ENCODE data around the gene TMIGD1.

TMIGD1 gene, protein sequence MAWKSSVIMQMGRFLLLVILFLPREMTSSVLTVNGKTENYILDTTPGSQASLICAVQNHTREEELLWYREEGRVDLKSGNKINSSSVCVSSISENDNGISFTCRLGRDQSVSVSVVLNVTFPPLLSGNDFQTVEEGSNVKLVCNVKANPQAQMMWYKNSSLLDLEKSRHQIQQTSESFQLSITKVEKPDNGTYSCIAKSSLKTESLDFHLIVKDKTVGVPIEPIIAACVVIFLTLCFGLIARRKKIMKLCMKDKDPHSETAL

DNA sequence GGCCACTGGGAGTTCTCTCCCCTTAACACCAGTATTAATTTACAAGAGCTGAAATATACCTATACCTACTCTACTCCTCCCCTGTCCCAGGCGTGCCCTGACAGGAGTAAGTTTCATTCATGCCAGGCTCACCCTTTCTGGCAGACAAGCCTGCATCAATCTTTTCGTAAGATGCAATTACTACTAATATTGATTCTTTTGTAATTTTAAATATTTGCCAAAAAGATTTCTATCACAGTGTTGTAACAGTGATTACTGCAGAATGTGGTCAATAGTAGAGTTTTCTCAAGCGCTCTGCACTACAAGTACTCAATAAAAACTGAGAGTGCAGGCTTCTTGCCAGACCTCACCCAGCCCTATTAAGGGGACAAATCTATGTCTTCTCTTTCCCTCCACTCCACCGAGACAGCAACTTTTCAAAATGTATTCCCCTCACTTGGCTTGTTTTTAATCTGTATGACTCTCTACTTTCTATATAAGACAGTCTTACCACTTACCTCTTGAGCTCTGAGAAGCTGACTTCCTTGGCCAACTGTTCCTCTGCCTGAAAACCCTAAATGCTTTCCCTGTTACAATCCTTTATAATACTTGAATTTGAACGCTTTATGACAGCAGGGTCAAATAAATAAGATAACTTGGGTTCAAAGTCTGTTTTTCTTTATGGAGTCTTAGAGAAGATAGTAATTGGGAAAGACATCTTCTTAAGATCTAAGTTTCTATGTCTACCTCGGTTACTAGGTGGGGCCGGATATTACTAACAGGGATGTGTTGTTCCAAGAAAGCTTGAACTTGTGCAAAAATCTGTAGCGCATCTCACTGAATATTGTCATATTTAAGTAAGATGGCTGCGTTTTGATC lies at the start of gene TMIGD1:
Gene TMIGD1, minus strand, starts transcription at position 555 of the 858 bp plus-strand sequence. CDS start 1,924 bp downstream, outside the sequence.
- DNase-seq, result no peak

DNA sequence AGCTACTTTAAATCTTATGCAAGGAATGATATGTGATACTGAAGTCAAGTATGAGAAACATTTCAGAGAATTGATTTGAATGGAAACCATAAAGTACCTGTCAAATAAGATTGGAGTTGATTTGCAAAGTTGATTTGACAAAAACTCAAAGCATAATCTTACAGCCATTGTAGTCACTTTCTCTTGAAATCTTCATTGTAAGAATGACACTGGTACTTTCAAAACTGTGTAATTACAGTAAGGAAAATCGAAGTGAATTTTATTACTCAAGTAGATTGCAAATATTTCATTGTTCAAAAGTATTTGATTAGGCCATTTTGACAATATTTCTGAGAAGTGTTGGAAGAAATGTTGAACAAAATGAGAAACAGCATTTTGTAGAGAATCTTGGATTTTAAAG lies 48.5 kb upstream of the TMIGD1 start:
- DNase-seq, result no peak

DNA sequence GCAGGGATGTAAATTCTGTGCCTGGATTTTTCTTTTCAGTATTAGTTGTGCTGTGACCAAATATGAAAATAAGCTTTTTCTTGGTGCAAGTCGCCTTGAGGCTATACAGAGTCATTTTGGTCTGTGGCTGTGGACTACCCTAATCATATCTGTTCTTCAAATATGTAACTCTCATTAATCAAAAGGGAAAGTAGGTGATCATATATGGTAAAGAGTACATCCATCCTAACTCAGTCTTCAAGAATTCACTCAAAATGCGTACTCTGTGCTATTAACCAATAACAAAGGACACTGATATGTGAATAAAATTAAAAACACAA lies 47.4 kb upstream of the TMIGD1 start:
- DNase-seq, result no peak

DNA sequence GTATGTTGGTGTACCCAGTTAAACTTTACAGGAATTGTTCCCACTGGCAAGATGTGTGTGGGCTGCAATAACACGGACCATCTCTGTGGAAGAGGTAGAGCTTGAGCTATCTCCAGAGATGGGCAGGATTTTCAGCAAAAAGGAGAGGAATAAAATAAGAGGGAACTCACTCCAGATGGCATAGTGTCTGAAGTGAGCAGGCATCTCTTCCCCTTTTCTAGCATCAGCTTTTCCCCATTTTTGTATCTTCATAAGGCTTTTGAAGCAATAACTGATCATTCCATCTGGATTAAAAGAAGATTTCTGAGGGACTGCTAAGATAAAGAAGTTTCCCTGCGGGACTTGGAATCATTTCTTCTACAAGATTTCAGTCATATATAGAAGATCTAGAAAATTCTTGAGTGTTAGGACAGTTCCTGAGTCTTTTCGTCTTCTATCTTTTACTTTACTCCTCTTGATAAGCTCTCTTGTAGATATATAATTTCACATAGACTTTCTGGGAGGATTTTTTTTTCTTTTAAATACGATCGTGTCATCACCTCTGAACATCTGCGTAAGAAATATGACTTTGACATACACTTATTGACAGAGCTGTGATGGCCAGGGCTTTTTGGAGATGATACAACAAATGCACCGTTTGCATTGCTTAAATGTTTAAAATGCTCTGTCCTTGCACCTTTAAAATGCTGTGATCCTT lies 46.9 kb upstream of the TMIGD1 start:
- DNase-seq, result no peak

DNA sequence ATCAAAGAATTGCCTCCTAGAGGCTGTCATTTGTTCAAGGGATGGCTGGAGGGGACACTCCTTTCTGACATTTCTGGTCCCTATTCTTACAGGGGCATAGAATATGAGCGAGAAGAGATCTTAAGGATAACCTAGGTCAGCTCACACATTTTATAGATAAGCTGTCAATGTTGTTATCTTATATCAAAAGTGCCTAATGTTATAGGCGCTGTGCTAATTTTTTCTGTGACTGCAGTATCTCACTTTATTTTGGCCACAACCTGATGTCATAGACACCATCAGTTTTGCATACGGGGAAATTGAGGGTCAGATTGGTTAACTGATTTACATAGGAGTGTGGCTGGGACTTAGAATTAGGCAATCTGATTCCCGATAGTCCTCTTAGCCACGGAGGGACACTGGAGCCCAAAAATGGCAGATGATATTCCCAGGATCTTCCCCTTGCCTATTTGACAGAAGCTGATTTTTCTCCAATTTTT lies 46.1 kb upstream of the TMIGD1 start:
- DNase-seq, result no peak

DNA sequence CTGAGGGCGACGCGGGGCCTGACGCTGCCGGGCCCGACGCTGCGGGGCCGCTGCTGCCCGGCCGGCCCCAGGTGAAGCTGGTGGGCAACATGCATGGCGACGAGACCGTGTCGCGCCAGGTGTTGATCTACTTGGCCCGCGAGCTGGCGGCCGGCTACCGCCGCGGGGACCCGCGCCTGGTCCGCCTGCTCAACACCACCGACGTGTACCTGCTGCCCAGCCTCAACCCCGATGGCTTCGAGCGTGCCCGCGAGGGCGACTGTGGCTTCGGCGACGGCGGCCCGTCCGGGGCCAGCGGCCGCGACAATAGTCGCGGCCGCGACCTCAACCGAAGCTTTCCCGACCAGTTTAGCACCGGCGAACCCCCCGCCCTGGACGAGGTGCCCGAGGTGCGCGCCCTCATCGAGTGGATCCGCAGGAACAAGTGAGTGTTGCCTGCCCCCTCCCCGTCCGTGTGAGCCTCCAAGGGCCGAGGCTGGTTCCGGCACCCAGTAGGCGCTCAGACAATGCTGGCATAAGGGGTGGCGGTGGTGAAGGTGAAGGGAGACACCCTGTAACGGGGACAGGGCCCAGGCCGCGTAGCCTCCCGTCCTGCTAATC lies 45.5 kb upstream of the TMIGD1 start:
- DNase-seq, result no peak

DNA sequence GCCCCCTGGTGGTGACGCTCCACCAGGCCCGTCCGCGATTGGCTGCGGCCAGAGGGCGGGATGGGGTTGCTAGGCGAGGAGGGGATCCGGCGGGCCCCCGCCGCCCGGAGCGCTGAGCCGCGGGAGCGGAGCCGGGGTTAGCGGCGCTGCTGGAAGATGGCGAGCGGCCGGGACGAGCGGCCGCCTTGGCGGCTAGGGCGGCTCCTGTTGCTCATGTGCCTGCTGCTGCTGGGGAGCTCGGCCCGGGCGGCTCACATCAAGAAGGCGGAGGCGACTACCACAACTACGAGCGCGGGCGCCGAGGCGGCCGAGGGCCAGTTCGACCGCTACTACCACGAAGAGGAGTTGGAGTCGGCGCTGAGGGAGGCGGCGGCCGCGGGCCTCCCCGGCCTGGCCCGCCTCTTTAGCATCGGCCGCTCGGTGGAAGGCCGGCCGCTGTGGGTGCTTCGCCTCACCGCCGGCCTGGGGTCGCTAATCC lies 45.0 kb upstream of the TMIGD1 start, which contains the start of gene CPD:
Gene CPD, plus strand, starts transcription at position 103 of the 478 bp plus-strand sequence. Its CDS starts 54 bp downstream, at position 157.
- peak; percentile 84 for DNase-seq

DNA sequence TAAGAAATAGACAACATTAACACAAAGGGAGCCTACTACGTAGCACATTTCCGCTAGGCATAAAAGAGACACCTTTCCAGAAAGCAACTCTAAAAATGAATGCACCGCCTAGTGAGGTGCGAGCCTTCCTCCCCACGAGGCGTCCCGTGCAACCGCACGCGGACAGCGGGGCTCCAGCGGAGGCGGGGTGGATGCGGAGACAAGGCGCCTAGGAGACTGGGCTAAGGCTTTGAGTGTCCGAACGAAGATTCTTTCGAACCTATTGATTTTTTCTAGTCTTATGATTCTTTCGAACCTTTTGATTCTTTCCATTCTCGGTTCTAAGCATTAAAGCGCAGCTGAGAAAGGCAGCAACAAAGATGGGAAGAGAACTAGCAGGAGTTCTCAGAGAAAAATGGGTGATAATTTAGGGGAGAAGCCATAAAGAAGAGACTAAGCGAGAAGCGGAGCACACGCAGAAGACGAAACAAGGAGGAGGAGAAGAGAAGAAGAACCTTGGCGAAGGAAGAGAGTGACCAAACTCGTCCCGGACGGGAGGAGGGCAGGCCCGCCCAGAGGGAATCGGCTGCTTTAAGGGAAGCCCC lies 44.5 kb upstream of the TMIGD1 start:
- DNase-seq, result no peak

DNA sequence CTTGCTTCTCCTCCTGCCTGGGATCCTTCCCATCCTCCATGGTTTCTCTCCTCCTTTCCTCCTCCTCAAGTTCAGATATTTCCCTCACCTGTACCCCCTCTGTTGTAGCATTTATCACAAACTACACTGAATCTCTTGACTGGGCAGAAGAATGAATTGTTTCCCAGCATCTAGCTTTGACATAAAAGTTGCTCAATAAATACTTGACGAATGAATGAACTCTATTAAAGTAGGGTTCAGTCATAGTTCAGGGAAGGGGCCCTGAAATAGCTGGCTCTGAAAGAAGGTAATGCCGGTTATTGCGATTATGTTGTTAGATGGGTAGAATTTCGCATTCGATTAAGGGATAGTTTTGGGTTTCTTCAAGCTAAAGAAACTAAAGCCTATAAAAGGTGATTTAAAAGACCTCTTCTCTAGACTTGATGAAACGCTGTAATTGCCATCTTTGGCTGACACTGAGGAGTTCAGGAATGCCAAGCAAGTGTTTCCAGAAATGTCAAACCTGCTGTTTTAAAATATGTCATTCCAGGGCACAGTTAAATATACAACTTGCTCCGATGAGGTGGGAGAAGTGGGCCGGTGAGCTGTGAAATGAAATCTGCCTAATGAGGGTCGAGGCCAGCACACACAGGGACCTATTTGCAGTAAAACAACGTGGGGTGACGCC lies 43.9 kb upstream of the TMIGD1 start:
- no peak for DNase-seq

DNA sequence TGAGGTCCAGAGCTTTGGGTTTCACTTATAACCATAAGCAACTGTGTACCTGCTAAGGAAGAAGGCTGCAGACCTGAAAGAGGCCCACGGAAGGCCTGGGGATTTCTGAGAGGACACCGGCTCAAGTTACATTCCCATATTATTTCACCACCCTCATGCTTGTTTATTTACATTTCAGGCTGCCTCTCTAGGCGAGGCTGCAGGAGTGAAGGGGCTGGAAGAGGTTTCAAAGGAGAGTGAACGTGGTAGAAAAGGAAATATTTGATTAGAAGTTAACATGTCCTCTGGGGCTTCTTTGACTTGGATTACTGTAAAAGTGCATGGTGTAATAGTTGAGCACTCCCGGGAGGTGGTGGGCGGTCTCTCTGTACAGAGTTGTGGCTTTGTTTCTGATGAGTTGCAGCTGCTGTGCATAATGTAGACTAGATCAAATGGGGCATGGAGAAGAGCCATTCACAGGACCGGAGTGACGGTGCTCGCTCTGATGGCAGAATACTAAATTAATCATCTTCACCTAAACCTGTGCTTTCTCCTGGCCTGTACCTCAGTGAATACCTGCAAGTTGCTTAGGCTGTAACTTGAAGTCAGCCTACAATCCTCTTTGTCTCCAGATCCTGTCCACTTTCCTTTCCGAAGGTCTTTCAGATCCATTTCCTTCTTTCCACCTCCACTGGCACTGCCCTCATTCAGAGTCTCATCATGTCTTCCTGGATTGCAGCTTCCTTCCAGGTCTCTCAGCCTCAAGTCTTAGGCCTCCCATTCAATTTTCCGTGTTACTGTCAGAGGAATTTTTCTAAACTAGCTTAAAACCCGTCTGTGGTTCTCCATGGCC lies 43.0 kb upstream of the TMIGD1 start:
- DNase-seq, result no peak

DNA sequence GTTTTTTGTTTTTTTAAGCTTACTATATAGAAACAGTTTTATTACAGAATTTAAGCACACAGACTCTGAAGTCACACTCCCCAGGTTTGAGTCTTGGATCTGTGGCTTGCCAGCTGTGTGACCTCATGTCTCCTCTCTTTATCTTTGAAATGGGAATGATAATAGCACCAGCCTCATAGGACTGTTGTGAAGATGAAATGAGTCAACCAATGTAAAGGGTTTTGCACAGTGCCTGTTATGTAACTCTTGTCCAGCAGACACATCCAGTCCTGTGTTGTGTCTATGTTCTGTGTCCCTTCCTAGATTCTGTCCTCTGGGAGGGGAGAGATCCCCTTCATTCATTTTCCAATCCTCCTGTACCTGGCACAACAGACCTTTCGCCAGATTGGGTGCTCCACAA lies 41.8 kb upstream of the TMIGD1 start:
- no peak for DNase-seq

DNA sequence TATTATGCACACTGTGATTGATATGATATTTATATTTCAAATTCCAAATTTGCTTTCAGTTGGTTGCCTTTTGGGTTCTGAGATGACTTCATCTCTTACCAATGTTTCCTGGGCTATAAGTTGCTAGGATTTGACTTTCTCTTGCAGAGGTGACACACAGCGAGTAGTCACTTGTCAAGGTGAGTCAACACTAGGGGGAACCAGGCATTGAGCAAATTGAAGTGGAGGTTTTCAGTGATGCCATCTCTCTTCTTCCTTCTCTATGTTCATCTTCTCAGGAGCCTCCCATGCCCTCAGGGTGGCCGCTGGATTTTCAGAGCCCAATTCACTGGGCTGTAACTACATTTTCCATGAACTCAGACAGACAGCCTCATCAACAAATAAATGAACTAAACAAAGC lies 38.9 kb upstream of the TMIGD1 start:
- DNase-seq, result no peak

DNA sequence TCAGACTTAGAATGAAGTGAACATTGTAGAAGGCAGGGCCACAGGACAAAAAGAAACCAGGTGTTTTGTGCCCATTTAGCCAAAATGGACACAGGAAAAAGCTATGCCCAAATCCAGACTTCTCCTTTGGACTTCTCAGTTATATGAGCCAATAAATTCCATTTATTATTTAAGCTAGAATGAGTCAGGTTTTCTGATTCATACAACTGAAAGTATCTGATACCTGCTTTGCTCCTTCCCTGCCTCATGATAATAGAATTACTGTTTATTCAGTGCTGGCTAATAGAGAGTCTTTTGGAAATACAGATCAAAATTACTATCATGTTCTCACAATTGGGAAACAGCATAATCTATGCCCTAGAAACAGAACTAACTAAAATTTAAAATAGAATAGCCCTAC lies 36.1 kb upstream of the TMIGD1 start:
- DNase-seq, result no peak

DNA sequence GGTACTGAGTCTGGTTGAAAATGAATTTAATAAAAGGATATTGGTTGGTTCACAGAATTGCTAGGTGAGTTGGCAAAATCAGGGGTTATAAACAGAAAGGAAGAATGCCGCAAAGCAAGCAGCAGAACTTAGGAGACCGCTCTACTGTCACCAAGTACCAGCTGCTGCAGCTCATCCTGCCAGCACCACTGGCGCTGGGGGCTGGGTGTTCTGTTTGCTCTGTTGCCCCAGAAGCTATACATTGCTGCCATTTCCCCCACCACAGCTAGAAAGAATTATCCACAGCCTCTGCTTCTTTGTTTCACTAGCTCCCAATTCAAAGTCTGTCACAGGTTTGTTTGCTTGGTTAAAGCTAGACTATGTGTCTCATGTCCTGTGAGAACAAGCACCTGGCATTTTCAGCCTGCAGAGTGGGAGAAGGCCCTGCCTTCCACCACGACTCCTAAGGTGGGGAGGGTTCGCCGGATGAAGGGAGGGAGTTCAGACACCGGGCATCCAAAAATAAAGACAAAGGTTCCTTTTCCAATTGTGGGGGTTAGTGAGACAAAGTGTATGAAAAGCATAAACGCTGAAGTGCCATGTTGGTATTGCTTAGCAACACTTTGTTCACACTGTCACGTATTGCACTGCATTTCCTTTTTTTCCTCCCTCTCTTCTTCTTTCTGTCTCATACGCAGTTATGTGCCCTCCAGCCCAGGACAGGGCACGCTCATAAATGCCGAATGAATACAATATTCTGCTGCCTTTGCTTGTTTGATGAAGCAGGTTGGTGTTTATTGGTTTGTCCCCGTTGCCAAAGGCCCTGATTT lies 35.3 kb upstream of the TMIGD1 start:
- DNase-seq, result no peak

DNA sequence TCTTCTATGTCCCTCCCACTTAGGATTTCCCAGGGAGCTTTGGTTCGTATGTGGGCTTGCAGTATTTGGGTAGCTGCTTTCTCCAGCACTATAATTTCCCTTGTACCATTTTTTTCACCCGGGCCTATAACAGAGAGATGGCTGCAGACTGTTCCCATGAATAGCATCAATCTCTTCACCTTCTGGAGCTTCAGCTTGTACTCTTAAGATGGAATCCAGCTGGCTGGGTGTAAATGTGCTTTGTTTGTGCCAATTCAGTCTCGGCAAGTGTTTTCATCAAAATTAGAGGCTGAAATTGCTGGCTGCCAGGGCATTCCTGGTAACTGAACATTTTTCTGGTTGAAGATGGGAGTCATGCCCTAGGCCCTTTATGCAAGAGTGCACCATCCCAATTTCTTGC lies 32.7 kb upstream of the TMIGD1 start:
- no peak for DNase-seq

DNA sequence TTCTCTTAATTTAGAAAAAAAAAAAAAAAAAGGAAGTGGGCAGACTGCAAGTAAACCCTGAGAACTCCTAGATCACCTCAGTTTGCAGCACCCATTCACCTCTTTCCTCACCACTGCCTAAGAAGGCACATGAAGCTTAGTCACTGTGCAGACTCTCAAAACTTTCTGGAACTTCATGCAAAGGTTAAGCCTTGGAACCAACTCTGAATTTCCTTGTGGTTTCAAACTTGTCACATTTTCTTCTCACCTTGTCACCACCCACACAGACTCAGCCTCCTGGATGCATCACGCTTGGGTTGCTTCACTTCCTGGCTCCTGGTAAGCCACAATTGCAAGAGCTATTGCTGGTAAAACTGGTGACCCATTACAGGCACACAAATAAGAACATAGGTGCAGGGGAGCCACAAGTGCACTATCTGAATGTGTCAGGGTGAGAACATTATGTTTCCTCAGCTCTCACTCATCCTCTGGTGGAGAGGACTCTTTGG lies 29.9 kb upstream of the TMIGD1 start:
- no peak for DNase-seq

DNA sequence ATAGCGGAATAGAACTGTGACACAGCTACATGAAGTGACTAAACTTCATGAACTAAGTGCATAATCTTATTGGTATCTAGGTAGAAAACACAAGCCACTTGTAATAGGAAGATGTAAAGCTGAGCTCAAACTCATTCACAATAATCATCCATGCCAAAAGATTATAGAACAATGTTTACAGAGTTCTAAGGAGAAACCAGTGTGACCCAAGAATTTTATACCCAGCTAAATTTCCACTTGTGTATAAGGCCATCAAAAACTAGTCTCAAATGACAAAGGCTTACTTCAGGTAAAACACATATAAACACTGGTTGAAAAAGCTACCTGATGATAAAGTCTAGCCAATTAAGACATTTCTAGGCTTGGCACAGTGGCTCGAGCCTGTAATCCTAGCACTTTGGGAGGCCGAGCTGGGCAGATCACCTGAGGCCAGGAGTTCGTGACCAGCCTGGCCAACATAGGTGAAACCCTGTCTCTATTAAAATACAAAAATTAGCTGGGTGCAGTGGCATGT lies 28.0 kb upstream of the TMIGD1 start:
- no peak for DNase-seq

DNA sequence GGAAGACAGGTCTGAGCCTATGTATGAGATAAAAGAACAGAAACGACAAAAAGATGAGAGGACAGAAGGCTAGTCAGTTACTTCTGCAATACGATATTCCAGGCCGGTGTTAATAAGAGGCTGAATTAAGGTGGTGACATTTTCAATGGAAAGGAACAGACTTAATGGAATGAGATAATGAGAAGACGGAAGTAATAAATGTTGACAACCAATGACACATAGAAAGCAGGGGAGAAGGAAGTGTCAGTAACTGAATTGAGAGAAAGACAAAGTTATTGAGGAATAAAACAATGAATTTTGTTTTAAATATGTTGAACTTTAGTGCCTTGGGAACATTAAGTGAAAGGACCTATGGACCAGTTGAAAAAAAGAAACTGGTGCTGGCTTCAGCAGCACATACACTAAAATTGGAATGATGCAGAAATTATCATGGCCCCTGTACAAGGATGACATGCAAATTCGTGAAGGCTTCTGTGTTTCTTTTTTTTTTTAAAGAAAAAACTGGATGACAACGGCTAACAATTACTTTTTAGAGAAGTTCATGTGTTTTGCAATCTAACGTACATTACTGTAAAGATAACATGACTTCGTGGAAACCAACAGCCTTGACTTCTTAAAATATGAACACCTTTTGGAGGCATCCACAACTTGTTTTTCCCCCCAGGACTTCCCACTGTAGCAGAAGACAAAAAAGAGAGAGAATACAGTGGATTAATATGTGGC lies 26.4 kb upstream of the TMIGD1 start:
- no peak for DNase-seq

Data from DMS 273 treated with DMSO at 0.1 percent for 48 hours (cell line).